GM19328 (cell line): ENCODE data around the gene LDLRAD4.
"Not testable (repeated sequence)": the region's sequence is repeated elsewhere in the genome, so short reads cannot be mapped to it uniquely, and the experiment has no call there.

ENCODE experiments used
- ATAC-seq: cut with Tn5 transposase; IDR thresholded peaks from one replicate; pipeline ENCODE4 v1.9.1; 2021; ENCODE audit warnings: mild to moderate bottlenecking, moderate library complexity; ENCODE audit not compliant: unreplicated experiment

The LDLRAD4 gene

GRCh38 chr18:13680612-13681011, 462.1 kb downstream of the LDLRAD4 start:
- no peak for ATAC-seq

GRCh38 chr18:13681701-13682100, 463.1 kb downstream of the LDLRAD4 start:
- no peak for ATAC-seq

DNA sequence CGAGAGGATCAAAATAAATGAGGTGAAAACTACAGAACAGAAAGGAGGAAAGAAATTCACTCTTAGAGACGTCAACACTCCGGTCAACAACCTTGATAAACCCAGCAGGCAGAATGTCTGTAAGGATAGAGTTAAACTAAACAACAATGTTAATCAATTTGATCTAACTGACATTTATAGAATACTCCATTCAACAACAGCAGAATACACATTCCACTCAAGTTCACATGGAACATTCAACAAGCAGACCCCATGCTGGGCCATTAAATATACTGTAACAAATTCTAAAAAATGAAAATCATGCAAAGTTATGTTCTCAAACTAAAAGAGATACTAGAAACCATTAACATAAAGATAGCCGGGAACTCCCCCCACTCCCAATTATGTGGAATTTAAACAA, 466.0 kb downstream of the LDLRAD4 start:
- ATAC-seq, result no peak

DNA sequence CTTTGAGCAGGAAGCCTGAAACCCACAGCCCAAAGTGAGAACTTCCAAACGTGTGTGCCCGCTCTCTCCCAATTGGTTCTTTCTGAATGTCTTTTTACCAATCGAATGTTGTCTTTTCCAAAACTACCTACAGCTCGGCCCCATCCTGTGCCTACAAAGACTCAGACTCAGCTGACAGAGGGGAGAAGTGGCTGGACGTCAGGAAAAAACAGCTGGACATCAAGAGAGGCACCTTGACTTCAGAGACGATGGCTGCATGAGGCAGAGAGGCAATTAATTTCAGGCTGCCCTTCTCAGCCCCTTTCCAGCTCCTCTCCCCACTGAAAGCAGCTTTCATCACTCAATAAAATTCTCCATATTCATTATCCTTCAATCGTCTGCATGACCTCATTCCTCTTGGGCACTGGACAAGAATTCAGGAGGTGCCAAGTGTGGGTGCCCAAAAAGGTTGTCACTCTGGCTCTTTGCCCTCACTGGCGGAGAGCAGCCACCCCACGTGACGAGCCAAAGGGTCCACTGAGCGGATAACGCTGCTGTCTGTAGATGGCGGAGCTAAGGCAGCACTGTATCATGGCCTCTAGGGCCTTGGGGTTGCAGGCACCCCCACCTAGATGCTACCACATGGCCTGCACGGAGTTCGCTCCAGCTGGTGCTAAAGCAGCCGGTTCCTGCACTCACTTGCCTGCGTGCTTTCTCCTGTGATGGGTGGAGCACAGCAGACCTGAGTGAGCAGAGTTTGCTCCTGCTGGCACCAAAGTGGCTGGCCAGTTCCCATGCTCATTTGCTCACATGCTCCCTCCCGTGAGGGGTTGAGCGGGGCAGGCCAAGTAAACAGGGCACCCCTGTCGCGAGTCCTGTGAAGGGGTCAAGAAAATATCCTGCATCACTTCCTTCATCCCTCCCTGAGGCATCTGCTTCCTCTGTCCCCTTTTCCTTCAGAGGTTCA, 469.9 kb downstream of the LDLRAD4 start:
- no peak for ATAC-seq

- ATAC-seq, result not testable (repeated sequence)
These were observed 471.5 kb downstream of the LDLRAD4 start for GRCh38 chr18:13690060-13690459.

GRCh38 chr18:13695337-13695736, 476.8 kb downstream of the LDLRAD4 start:
- ATAC-seq, result not testable (repeated sequence)

- ATAC-seq, result no peak
These were observed 478.4 kb downstream of the LDLRAD4 start for GRCh38 chr18:13696961-13697360.

GRCh38 chr18:13700153-13700552, 481.6 kb downstream of the LDLRAD4 start:
- ATAC-seq, result no peak
